DOHH2 (cell line): Measurements from ENCODE around the gene TLCD1.
A peak's percentile ranks its signal among the peaks of the same experiment; 100 is the strongest.

ENCODE experiments used
- H3F3A ChIP-seq: fragments of 200-600 bp; sonication (generic), shearing (Covaris generic); 2 replicates; pipeline ENCODE4 v1.6.0; 2016; ENCODE audit warnings: antibody characterized with exemption, mild to moderate bottlenecking; ENCODE audit not compliant: control insufficient read depth, insufficient read depth
- H3K27ac ChIP-seq: fragments of 200-600 bp; sonication (generic); 2 replicates; pipeline ENCODE4 v1.5.1; 2014; ENCODE audit warnings: low read depth, mild to moderate bottlenecking, low read length, moderate library complexity
- H3K27me3 ChIP-seq: fragments of 200-600 bp; sonication (generic); 2 replicates; pipeline ENCODE4 v1.6.1; 2014; ENCODE audit warnings: mild to moderate bottlenecking, low read length, mixed read lengths; ENCODE audit not compliant: control insufficient read depth
- H3K36me3 ChIP-seq: fragments of 200-600 bp; sonication (generic); 2 replicates; pipeline ENCODE4 v1.6.1; 2014; ENCODE audit warnings: mild to moderate bottlenecking, low read length, moderate library complexity, mixed read lengths; ENCODE audit not compliant: control insufficient read depth
- H3K4me1 ChIP-seq: fragments of 200-600 bp; sonication (generic); 2 replicates; pipeline ENCODE4 v1.6.1; 2014; ENCODE audit warnings: mild to moderate bottlenecking, low read length, mixed read lengths; ENCODE audit not compliant: control insufficient read depth
- H3K4me2 ChIP-seq: fragments of 200-600 bp; sonication (generic); 2 replicates; pipeline ENCODE4 v1.6.0; 2014; ENCODE audit warnings: mild to moderate bottlenecking, low read length, moderate library complexity
- H3K4me3 ChIP-seq: fragments of 200-600 bp; sonication (generic); 2 replicates; pipeline ENCODE4 v1.5.1; 2014; ENCODE audit warnings: mild to moderate bottlenecking, low read length, mixed read lengths
- H3K79me2 ChIP-seq: fragments of 200-600 bp; sonication (generic); 2 replicates; pipeline ENCODE4 v1.6.1; 2014; ENCODE audit warnings: mild to moderate bottlenecking, low read length, mixed read lengths; ENCODE audit not compliant: control insufficient read depth
- H3K9me2 ChIP-seq: fragments of 200-600 bp; sonication (generic); replicated peaks from 2 replicates; pipeline ENCODE4 v1.6.1; 2014; ENCODE audit warnings: mild to moderate bottlenecking, low read length, mixed read lengths; ENCODE audit not compliant: control insufficient read depth
- H3K9me3 ChIP-seq: fragments of 200-600 bp; sonication (generic); 2 replicates; pipeline ENCODE4 v1.6.1; 2014; ENCODE audit warnings: antibody characterized with exemption, low read length, mixed read lengths; ENCODE audit not compliant: control insufficient read depth, insufficient read depth
- H4K20me1 ChIP-seq: fragments of 200-600 bp; sonication (generic); 2 replicates; pipeline ENCODE4 v1.6.0; 2014; ENCODE audit warnings: low read depth, mild to moderate bottlenecking, antibody characterized with exemption, low read length, moderate library complexity; ENCODE audit not compliant: control insufficient read depth, insufficient read depth
- EZH2phosphoT487 ChIP-seq: fragments of 200-600 bp; sonication (generic); IDR thresholded peaks from 2 replicates; pipeline ENCODE4 v1.6.1; 2017; ENCODE audit warnings: borderline replicate concordance, mild to moderate bottlenecking, antibody characterized with exemption, low read length, moderate library complexity, mixed read lengths
- TF ChIP-seq, protein P1 (sequence below): fragments of 200-600 bp; sonication (generic); IDR thresholded peaks from one replicate; pipeline ENCODE4 v1.5.1; 2014; ENCODE audit warnings: antibody characterized with exemption, mild to moderate bottlenecking, low read depth, low read length; ENCODE audit not compliant: poor library complexity, severe bottlenecking

Gene TLCD1

DNA sequence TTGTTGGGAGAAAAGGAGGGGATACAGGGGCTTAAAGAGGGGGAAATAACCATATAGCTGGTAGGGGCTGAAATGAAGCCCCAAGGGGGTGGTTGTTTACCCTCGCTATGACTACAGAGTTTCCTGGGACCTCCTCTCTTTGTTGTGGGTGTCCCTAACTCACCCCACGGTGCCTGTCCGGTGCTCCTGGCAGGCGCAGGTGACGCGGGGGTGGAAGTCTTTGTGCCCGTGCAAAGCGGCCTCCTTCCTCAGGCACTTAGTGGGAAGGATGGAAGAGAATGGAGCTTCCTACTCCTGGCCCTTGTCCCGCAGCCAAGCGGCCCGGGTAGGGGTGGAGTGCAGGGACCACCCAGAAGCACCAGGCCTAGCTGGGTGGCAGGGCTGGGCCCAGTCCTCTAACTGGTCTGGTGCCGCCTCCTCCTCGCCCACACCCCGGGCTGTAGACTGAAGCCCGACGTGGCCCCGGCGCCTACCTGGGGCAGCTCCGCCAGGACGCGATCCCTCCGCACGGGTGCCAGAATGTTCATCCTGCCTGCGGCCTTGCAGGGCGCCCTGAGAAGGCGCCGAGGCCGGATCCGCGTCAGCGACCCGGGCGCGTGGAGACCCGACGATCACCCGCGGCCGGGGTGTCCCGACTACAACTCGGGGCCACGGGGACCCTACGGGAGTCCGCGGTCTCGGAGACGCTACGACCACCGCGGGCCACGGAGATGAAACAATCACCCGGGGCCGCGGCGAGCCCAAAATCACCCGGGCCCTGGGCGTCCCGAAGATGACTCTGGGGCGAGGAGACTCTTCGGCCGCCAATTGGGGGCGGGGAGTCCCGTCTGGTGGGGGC, 9.1 kb downstream of the TLCD1 start:
- peak overlapping the region; percentile 98 for H3K4me3 ChIP-seq
- H3K4me1 ChIP-seq = peaks cover 27% of the 10 kb centered on the region
- H3K4me2 ChIP-seq = peak overlapping the region; percentile 100
- H3K36me3 ChIP-seq = peaks cover 21% of the 10 kb centered on the region
- H3K79me2 ChIP-seq = peaks cover 36% of the 10 kb centered on the region
- no peaks in the 10 kb centered on the region for H3K9me3 ChIP-seq
- peaks cover 10% of the 10 kb centered on the region for H4K20me1 ChIP-seq
- no peaks in the 10 kb centered on the region for H3K9me2 ChIP-seq
- TF ChIP-seq EZH2phosphoT487 = no peak
- TF ChIP-seq, protein P1, sequence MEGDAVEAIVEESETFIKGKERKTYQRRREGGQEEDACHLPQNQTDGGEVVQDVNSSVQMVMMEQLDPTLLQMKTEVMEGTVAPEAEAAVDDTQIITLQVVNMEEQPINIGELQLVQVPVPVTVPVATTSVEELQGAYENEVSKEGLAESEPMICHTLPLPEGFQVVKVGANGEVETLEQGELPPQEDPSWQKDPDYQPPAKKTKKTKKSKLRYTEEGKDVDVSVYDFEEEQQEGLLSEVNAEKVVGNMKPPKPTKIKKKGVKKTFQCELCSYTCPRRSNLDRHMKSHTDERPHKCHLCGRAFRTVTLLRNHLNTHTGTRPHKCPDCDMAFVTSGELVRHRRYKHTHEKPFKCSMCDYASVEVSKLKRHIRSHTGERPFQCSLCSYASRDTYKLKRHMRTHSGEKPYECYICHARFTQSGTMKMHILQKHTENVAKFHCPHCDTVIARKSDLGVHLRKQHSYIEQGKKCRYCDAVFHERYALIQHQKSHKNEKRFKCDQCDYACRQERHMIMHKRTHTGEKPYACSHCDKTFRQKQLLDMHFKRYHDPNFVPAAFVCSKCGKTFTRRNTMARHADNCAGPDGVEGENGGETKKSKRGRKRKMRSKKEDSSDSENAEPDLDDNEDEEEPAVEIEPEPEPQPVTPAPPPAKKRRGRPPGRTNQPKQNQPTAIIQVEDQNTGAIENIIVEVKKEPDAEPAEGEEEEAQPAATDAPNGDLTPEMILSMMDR = no peak
- peaks cover 22% of the 10 kb centered on the region for H3F3A ChIP-seq
- no peak overlapping the region for H3K27ac ChIP-seq
- H3K27me3 ChIP-seq = peaks cover 3% of the 10 kb centered on the region; the same call in 1 of the 2 replicates

DNA sequence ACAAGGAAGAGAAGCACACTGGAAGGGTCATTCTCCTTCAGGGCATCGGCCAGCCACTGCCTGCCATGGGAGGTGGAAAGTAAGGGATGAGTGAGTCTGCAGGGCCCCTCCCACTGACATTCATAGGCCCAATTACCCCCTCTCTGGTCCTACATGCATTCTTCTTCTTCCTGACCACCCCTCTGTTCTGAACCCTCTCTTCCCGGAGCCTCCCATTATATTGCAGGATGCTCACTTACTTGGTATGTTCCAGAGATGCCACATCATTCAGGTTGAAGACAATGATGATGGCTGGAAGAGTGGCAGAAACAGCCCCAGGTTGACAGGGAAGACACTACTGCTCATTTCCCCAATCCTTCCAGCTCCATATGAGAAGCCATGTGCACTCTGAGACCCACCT, 10.8 kb downstream of the TLCD1 start:
- peaks cover 4% of the 10 kb centered on the region for H3F3A ChIP-seq
- H3K9me3 ChIP-seq = no peaks in the 10 kb centered on the region
- H3K27ac ChIP-seq = no peak overlapping the region
- H3K4me2 ChIP-seq = no peak overlapping the region
- TF ChIP-seq, protein P1 = no peak
- no peak overlapping the region for H3K4me3 ChIP-seq
- H3K36me3 ChIP-seq = peaks cover 4% of the 10 kb centered on the region
- no peaks in the 10 kb centered on the region for H4K20me1 ChIP-seq
- H3K79me2 ChIP-seq = peaks cover 23% of the 10 kb centered on the region
- H3K4me1 ChIP-seq = peaks cover 32% of the 10 kb centered on the region
- H3K9me2 ChIP-seq = no peaks in the 10 kb centered on the region
- no peaks in the 10 kb centered on the region; the same call in 1 of the 2 replicates for H3K27me3 ChIP-seq

DNA sequence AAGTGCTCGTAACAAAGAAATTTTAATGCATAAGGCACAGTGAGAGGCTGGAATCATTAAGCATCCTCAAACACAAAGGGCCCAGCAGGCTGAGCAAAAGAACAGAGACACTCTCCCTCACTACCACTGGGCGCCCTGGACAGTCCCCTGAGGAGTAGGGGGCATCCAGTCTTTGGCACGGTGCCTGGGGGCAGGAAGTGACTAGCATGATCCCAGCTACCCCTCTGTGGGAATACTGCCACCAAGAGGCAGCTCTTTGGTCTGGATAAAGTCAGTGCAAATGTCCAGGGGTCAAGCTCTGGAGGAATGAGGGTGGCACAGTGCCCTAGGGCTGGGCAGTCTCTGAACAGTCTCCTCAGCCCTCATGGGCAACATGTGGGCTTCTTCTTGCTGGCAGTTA, 11.8 kb downstream of the TLCD1 start:
- H3F3A ChIP-seq = peaks cover 2% of the 10 kb centered on the region; the same call in 1 of the 2 replicates
- H3K27ac ChIP-seq = no peak overlapping the region

More for the DNA sequence above, 11.8 kb downstream of the TLCD1 start:
- Histone ChIP-seq H3K9me2 (no peaks in the 10 kb centered on the region), H3K79me2 (peaks cover 21% of the 10 kb centered on the region), H3K36me3 (no peaks in the 10 kb centered on the region), H3K4me2 (no peak overlapping the region), H3K9me3 (no peaks in the 10 kb centered on the region), H3K27me3 (no peaks in the 10 kb centered on the region; the same call in 1 of the 2 replicates), H3K4me3 (no peak overlapping the region), H3K4me1 (peaks cover 37% of the 10 kb centered on the region), H4K20me1 (no peaks in the 10 kb centered on the region)
- no peak for TF ChIP-seq EZH2phosphoT487
- TF ChIP-seq, protein P1 = no peak
